K562 (cell line): Measurements from ENCODE around the gene ZNF239. TPM values are rescaled to one million over a fixed set of nuclear protein-coding genes. Genes with fewer than 3 reads are reported as not detected.

Source experiments
- polyA plus RNA-seq, 8 experiments: library from polyadenylated mRNA; depleted of rRNA in 4 of 8; stranded (reverse) in 5 of 8; unstranded in 3 of 8; fragments of >200 nt; fragmentation: Nextera tagmentation in 2 of 8; fragmentation: Illumina TruSeq in 1 of 8; extraction: Ambion mirVana in 2 of 8; extraction: Trizol in 1 of 8; gene quantifications; 2 replicates each; pipeline versions ENCODE4 v1.2.1 to v1.2.3, GENCODE V29; 2011 to 2014; ENCODE audit warnings: inconsistent platforms in 1 of 8, missing spikeins in 1 of 8
- total RNA-seq, 7 experiments: library from RNA; depleted of rRNA in 6 of 7; stranded (reverse); fragments of >200 nt in 6 of 7; fragmentation: Illumina TruSeq in 2 of 7; extraction: Trizol in 2 of 7; gene quantifications; 2 replicates each; pipeline versions ENCODE4 v1.2.1 to v1.2.3, GENCODE V29; 2011 to 2021; ENCODE audit warnings: low replicate concordance in 1 of 7

Gene ZNF239
- total and polyA plus RNA-seq, 9 of the 15 experiments (the other 6 are each of a cell fraction or from before 2014, with no cell fraction given): 13.7 to 26.7 (median 23.4) TPM

Other genes starting within 250 kb of the ZNF239 start
- not detected in 2 replicates for gene FXYD4, start 203.0 kb downstream of the ZNF239 start, total RNA-seq (2014; rRNA removed)
- gene FXYD4, start 203.0 kb downstream of the ZNF239 start, total RNA-seq (2014; rRNA removed; fragmentation: Illumina TruSeq; extraction: Trizol): not detected in 2 replicates
- not detected in 2 replicates for gene FXYD4, start 203.0 kb downstream of the ZNF239 start, total RNA-seq (2015; rRNA removed; fragmentation: Illumina TruSeq; extraction: Trizol)
- not detected in 2 replicates for gene FXYD4, start 203.0 kb downstream of the ZNF239 start, total RNA-seq (2021)
- not detected in 2 replicates for gene FXYD4, start 203.0 kb downstream of the ZNF239 start, polyA plus RNA-seq (2011; rRNA removed)
- not detected in 2 replicates for gene FXYD4, start 203.0 kb downstream of the ZNF239 start, polyA plus RNA-seq (2014; fragmentation: Illumina TruSeq; extraction: Trizol)
- gene FXYD4, start 203.0 kb downstream of the ZNF239 start, polyA plus RNA-seq (2014; fragmentation: Nextera tagmentation; extraction: Ambion mirVana): not detected
- gene FXYD4, start 203.0 kb downstream of the ZNF239 start, polyA plus RNA-seq (2014; rRNA removed): 0.94 TPM in 1 of 2 replicates, not detected in the other
- 475 and 482 TPM in 2 replicates for gene HNRNPF, start 165.4 kb downstream of the ZNF239 start, total RNA-seq (2014; rRNA removed)
- gene HNRNPF, start 165.4 kb downstream of the ZNF239 start, total RNA-seq (2014; rRNA removed; fragmentation: Illumina TruSeq; extraction: Trizol): 350 and 367 TPM in 2 replicates
- gene HNRNPF, start 165.4 kb downstream of the ZNF239 start, total RNA-seq (2015; rRNA removed; fragmentation: Illumina TruSeq; extraction: Trizol): 425 and 438 TPM in 2 replicates
- 436 and 489 TPM in 2 replicates for gene HNRNPF, start 165.4 kb downstream of the ZNF239 start, total RNA-seq (2021)
- 331 and 341 TPM in 2 replicates for gene HNRNPF, start 165.4 kb downstream of the ZNF239 start, polyA plus RNA-seq (2011; rRNA removed)
- gene HNRNPF, start 165.4 kb downstream of the ZNF239 start, polyA plus RNA-seq (2014; fragmentation: Illumina TruSeq; extraction: Trizol): 450 and 461 TPM in 2 replicates
- 100 to 1,000 TPM; 192 to 289 TPM for gene HNRNPF, start 165.4 kb downstream of the ZNF239 start, polyA plus RNA-seq (2014; fragmentation: Nextera tagmentation; extraction: Ambion mirVana)
- 390 and 416 TPM in 2 replicates for gene HNRNPF, start 165.4 kb downstream of the ZNF239 start, polyA plus RNA-seq (2014; rRNA removed)
- 2.7 and 3.2 TPM in 2 replicates for gene ZNF487, start 137.5 kb downstream of the ZNF239 start, total RNA-seq (2014; rRNA removed)
- gene ZNF487, start 137.5 kb downstream of the ZNF239 start, total RNA-seq (2014; rRNA removed; fragmentation: Illumina TruSeq; extraction: Trizol): 4.1 and 4.3 TPM in 2 replicates
- 3.7 and 4.3 TPM in 2 replicates for gene ZNF487, start 137.5 kb downstream of the ZNF239 start, total RNA-seq (2015; rRNA removed; fragmentation: Illumina TruSeq; extraction: Trizol)
- gene ZNF487, start 137.5 kb downstream of the ZNF239 start, total RNA-seq (2021): 1.9 and 3.5 TPM in 2 replicates
- 5.5 and 5.9 TPM in 2 replicates for gene ZNF487, start 137.5 kb downstream of the ZNF239 start, polyA plus RNA-seq (2011; rRNA removed)
- 4.1 and 4.2 TPM in 2 replicates for gene ZNF487, start 137.5 kb downstream of the ZNF239 start, polyA plus RNA-seq (2014; fragmentation: Illumina TruSeq; extraction: Trizol)
- gene ZNF487, start 137.5 kb downstream of the ZNF239 start, polyA plus RNA-seq (2014; fragmentation: Nextera tagmentation; extraction: Ambion mirVana): 1 to 10 TPM; 6.1 to 6.5 TPM
- 3.2 and 3.7 TPM in 2 replicates for gene ZNF487, start 137.5 kb downstream of the ZNF239 start, polyA plus RNA-seq (2014; rRNA removed)
- 7.2 and 8.0 TPM in 2 replicates for gene ZNF485, start 31.8 kb upstream of the ZNF239 start, total RNA-seq (2014; rRNA removed)
- 18.0 and 18.7 TPM in 2 replicates for gene ZNF485, start 31.8 kb upstream of the ZNF239 start, total RNA-seq (2014; rRNA removed; fragmentation: Illumina TruSeq; extraction: Trizol)
- 14.9 and 16.2 TPM in 2 replicates for gene ZNF485, start 31.8 kb upstream of the ZNF239 start, total RNA-seq (2015; rRNA removed; fragmentation: Illumina TruSeq; extraction: Trizol)
- gene ZNF485, start 31.8 kb upstream of the ZNF239 start, total RNA-seq (2021): 11.9 and 12.1 TPM in 2 replicates
- gene ZNF485, start 31.8 kb upstream of the ZNF239 start, polyA plus RNA-seq (2011; rRNA removed): 9.7 and 11.5 TPM in 2 replicates
- 10.8 and 13.2 TPM in 2 replicates for gene ZNF485, start 31.8 kb upstream of the ZNF239 start, polyA plus RNA-seq (2014; fragmentation: Illumina TruSeq; extraction: Trizol)
- gene ZNF485, start 31.8 kb upstream of the ZNF239 start, polyA plus RNA-seq (2014; fragmentation: Nextera tagmentation; extraction: Ambion mirVana): 10 to 100 TPM; 11.1 to 13.8 TPM
- 9.7 and 12.4 TPM in 2 replicates for gene ZNF485, start 31.8 kb upstream of the ZNF239 start, polyA plus RNA-seq (2014; rRNA removed)
- gene ZNF32, start 74.3 kb upstream of the ZNF239 start, total RNA-seq (2014; rRNA removed): 17.3 and 19.8 TPM in 2 replicates
- 31.8 and 34.7 TPM in 2 replicates for gene ZNF32, start 74.3 kb upstream of the ZNF239 start, total RNA-seq (2014; rRNA removed; fragmentation: Illumina TruSeq; extraction: Trizol)
- 21.4 and 22.3 TPM in 2 replicates for gene ZNF32, start 74.3 kb upstream of the ZNF239 start, total RNA-seq (2015; rRNA removed; fragmentation: Illumina TruSeq; extraction: Trizol)
- gene ZNF32, start 74.3 kb upstream of the ZNF239 start, total RNA-seq (2021): 20.3 and 22.3 TPM in 2 replicates
- gene ZNF32, start 74.3 kb upstream of the ZNF239 start, polyA plus RNA-seq (2011; rRNA removed): 40.5 and 57.0 TPM in 2 replicates
- gene ZNF32, start 74.3 kb upstream of the ZNF239 start, polyA plus RNA-seq (2014; fragmentation: Illumina TruSeq; extraction: Trizol): 29.5 and 30.7 TPM in 2 replicates
- 10 to 100 TPM; 18.3 to 26.3 TPM for gene ZNF32, start 74.3 kb upstream of the ZNF239 start, polyA plus RNA-seq (2014; fragmentation: Nextera tagmentation; extraction: Ambion mirVana)
- 28.4 TPM in 2 replicates for gene ZNF32, start 74.3 kb upstream of the ZNF239 start, polyA plus RNA-seq (2014; rRNA removed)